ENCODE data around the gene NPHP3. TPM values are rescaled to one million over a fixed set of nuclear protein-coding genes. Genes with fewer than 3 reads are reported as not detected.

Gene NPHP3
- total RNA-seq, 1 donor from 2014 or later, result 50.6 TPM

DNA sequence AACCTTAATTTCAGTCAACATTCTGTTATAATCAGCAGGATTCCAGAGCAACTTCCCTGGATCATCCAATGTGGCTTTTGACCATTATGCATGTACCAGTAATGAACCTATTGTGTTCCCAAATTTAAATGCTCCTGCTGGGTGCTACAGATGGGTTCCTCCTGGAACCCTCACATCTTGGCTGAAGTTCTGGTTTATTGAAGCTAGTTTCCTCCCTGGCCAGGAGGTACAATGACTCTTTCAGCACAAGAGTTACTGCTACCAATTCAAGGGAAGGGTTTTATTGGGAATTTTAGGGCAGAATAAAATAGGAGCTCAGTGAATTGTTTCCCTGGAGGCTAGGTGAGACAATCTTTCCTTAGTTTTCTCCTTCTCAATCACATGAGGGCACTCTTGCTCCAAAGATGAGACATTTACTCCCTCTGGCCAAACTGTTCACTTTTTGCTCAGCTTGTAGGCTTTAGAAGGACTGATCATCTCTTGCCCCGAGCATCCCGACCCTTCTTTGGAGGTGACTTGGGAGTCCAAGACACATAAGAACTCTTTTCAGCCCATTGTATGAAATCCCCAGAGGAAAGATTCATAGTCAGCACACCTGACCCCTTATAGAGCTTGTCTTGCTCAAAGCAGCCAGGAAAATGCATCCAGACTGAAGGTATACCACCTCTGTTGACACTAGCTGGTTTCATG, 8.8 kb upstream of the NPHP3 start:
- H3K4me1 ChIP-seq (ENCODE audit: control insufficient read depth in 3 of 3, insufficient read depth in 3 of 3, low read length in 3 of 3), result peaks cover 0 to 3% (median 0%) of the 10 kb centered on the region in 3 donors
- H3K9me3 ChIP-seq (ENCODE audit: control insufficient read depth in 3 of 3, low read length in 3 of 3), result no peaks in the 10 kb centered on the region
- H3K27ac ChIP-seq (ENCODE audit: low read depth, low read length), result no peak overlapping the region
- no peak overlapping the region for H3K9ac ChIP-seq (ENCODE audit: low read depth in 1 of 3, low read length in 3 of 3)
- no peaks in the 10 kb centered on the region for H3K36me3 ChIP-seq (ENCODE audit: control insufficient read depth in 3 of 3, insufficient read depth in 3 of 3, low read length in 3 of 3)
- no peaks in the 10 kb centered on the region for H3K27me3 ChIP-seq (ENCODE audit: control insufficient read depth in 3 of 3, insufficient read depth in 3 of 3, low read length in 3 of 3)
- H3K4me3 ChIP-seq (ENCODE audit: low read length in 3 of 3), result no peak overlapping the region

DNA sequence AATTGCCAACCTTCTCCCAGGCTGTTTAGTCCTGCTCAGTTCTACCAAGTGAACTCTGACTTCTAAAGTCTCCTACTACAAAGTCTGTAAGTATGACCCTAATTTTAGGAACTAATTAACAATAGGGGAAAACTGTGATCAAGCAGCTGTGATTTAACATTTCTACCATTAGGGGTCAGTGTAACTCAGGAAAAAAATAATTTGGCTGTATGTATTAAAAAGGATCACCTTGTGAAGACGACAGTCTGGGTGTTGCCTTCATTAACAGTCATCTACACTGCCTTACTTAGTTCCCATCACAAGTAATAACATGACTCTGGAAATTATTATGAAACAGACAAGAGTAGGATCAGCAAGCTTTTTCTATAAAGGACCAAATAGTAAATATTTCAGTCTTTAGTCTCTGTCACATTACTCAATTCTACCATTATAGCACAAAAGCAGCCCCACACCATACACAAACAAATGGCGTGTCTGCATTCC, 4.2 kb upstream of the NPHP3 start:
- Histone ChIP-seq H3K4me3 (ENCODE audit: low read length in 3 of 3) (no peak overlapping the region), H3K9me3 (ENCODE audit: control insufficient read depth in 3 of 3, low read length in 3 of 3) (no peaks in the 10 kb centered on the region), H3K9ac (ENCODE audit: low read depth in 1 of 3, low read length in 3 of 3) (no peak overlapping the region), H3K4me1 (ENCODE audit: control insufficient read depth in 3 of 3, insufficient read depth in 3 of 3, low read length in 3 of 3) (peaks cover 1 to 19% (median 4%) of the 10 kb centered on the region in 3 donors), H3K27me3 (ENCODE audit: control insufficient read depth in 3 of 3, insufficient read depth in 3 of 3, low read length in 3 of 3) (no peaks in the 10 kb centered on the region), H3K36me3 (ENCODE audit: control insufficient read depth in 3 of 3, insufficient read depth in 3 of 3, low read length in 3 of 3) (no peaks in the 10 kb centered on the region), H3K27ac (ENCODE audit: low read depth, low read length) (no peak overlapping the region)

DNA sequence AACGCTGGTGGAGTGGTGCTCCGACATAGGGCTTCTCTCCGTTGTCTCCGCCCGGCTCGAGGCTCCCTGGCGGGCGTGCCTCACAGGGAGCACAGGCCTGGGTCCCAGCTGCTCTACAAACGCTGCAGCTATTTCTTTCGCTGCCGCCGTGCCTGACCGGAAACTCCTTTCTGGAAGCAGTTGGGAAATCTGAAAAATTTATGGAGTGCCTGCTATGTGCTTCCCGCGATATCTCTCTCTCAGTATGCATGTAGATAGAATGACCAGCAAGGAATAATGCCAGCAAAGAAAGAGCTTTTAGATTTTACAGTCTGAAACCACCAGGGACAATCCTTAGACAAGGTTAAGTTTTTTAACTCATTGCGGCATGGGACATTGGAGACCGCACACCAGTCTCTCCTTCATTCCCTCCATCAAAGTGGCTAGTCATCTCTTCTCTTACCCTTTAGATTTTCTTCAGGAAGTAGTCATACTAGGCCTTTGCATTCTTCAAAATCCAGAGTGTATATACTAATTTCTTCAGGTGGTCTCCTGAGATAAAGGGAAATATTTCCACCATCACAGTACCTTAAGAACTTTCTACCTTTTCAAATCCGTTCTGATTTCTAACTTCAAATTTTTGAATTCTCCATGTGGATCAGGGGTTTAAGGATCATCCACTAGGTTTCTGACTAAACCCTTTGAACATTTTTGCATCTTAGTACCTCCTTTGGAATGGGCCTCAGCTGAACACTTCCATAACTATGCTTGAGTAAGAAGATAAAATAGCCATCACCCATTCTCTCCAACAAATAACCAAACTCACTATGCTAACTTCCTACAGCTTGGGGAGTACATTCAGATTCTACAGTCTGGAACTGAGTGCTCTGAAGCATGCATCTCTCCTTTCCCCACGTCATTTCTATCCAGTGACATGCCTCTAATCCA, 1.1 kb upstream of the NPHP3 start:
- Histone ChIP-seq H3K4me1 (ENCODE audit: control insufficient read depth in 3 of 3, insufficient read depth in 3 of 3, low read length in 3 of 3) (peaks cover 11 to 33% (median 18%) of the 10 kb centered on the region in 3 donors), H3K9me3 (ENCODE audit: control insufficient read depth in 3 of 3, low read length in 3 of 3) (no peaks in the 10 kb centered on the region), H3K4me3 (ENCODE audit: low read length in 3 of 3) (peak overlapping the region; percentile 84 to 95 (median 87)), H3K27ac (ENCODE audit: low read depth, low read length) (peak overlapping the region; percentile 77), H3K36me3 (ENCODE audit: control insufficient read depth in 3 of 3, insufficient read depth in 3 of 3, low read length in 3 of 3) (peaks cover 0 to 9% (median 4%) of the 10 kb centered on the region in 3 donors), H3K9ac (ENCODE audit: low read depth in 1 of 3, low read length in 3 of 3) (peak overlapping the region; percentile 71 to 83 (median 81)), H3K27me3 (ENCODE audit: control insufficient read depth in 3 of 3, insufficient read depth in 3 of 3, low read length in 3 of 3) (no peaks in the 10 kb centered on the region)

DNA sequence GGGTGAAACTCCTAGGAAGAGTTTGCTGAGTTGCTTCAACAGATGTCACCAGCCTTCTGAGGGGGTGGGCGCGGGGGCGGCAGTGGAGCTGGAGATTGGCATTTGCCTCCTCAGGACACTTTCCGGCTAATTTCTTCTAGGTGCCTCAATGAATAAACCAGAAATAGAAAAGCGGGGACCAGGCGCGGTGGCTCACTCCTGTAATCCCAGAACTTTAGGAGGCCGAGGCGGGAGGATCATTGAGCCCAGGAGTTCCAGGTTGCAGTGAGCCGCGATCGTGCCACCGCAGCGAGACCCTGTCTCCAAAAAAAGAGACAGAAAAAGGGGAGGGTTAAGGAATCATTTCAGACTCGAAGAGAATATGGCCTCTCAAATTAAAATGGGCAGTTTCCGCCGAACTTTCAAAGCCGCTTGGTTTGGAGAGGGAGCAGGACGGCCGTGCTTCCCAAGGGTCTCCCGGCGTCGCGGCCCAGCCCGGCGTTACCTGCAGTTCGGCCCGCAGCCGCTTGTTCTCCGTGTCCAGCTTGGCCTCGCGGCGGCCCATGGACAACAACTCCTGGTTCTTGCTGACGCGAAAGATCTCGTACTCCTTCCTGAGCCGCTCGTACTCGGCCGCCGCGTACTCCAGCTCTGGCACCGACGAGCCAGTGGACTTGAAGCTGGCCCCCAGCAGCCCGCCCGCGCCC, 587 bp downstream of the NPHP3 start:
- H3K9me3 ChIP-seq (ENCODE audit: control insufficient read depth in 3 of 3, low read length in 3 of 3), result no peaks in the 10 kb centered on the region
- peak overlapping the region; percentile 84 to 90 (median 89) for H3K9ac ChIP-seq (ENCODE audit: low read depth in 1 of 3, low read length in 3 of 3)
- peak overlapping the region; percentile 97 for H3K27ac ChIP-seq (ENCODE audit: low read depth, low read length)
- H3K27me3 ChIP-seq (ENCODE audit: control insufficient read depth in 3 of 3, insufficient read depth in 3 of 3, low read length in 3 of 3), result no peaks in the 10 kb centered on the region
- H3K4me1 ChIP-seq (ENCODE audit: control insufficient read depth in 3 of 3, insufficient read depth in 3 of 3, low read length in 3 of 3), result peaks cover 11 to 33% (median 18%) of the 10 kb centered on the region in 3 donors
- peaks cover 0 to 11% (median 4%) of the 10 kb centered on the region in 3 donors for H3K36me3 ChIP-seq (ENCODE audit: control insufficient read depth in 3 of 3, insufficient read depth in 3 of 3, low read length in 3 of 3)
- peak overlapping the region; percentile 82 to 88 (median 84) for H3K4me3 ChIP-seq (ENCODE audit: low read length in 3 of 3)

DNA sequence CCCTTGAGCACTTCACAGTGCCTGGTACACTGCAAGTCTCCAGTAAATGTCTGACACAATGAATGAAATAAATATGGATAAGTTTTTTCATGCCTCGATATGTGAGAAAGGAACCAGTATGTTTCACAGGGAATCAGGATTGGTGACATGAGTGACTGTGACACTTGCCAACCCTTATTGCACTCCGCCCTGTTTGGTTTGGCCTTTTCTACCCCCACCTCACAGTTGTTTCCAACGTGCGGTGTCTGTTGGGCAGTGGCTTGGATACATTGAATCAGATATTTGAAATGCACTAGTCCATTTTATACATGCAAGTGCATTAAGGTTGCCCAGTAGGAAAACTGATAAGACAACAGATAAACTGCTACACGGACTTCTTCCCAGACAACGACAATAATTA, 2.0 kb downstream of the NPHP3 start:
- Histone ChIP-seq H3K4me1 (ENCODE audit: control insufficient read depth in 3 of 3, insufficient read depth in 3 of 3, low read length in 3 of 3) (peaks cover 11 to 31% (median 18%) of the 10 kb centered on the region in 3 donors), H3K9ac (ENCODE audit: low read depth in 1 of 3, low read length in 3 of 3) (peak overlapping the region in 1 of 3 donors; percentile 54), H3K4me3 (ENCODE audit: low read length in 3 of 3) (peak overlapping the region; percentile 41 to 61 (median 51)), H3K36me3 (ENCODE audit: control insufficient read depth in 3 of 3, insufficient read depth in 3 of 3, low read length in 3 of 3) (peaks cover 0 to 19% (median 15%) of the 10 kb centered on the region in 3 donors), H3K27me3 (ENCODE audit: control insufficient read depth in 3 of 3, insufficient read depth in 3 of 3, low read length in 3 of 3) (no peaks in the 10 kb centered on the region), H3K27ac (ENCODE audit: low read depth, low read length) (no peak overlapping the region), H3K9me3 (ENCODE audit: control insufficient read depth in 3 of 3, low read length in 3 of 3) (no peaks in the 10 kb centered on the region)

DNA sequence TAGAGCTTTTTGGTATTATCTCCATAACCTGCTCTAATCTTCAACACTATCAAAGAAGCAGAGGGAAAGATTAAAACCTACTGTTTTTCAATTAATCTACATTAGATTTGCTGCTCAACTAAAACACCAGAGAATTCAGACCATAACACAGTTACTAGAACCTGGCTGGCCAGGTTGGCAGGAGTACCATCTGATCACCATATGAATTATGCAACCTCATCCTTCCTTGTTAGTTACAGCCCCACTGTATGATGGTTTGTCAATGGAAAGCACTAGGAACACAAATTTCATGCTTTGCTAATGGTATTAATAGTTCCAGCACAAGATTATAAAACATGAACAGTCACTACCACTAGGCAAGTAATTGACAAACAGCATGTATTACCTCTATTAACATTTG, 5.8 kb downstream of the NPHP3 start:
- Histone ChIP-seq H3K27ac (ENCODE audit: low read depth, low read length) (no peak overlapping the region), H3K36me3 (ENCODE audit: control insufficient read depth in 3 of 3, insufficient read depth in 3 of 3, low read length in 3 of 3) (peaks cover 0 to 31% (median 21%) of the 10 kb centered on the region in 3 donors), H3K9me3 (ENCODE audit: control insufficient read depth in 3 of 3, low read length in 3 of 3) (no peaks in the 10 kb centered on the region), H3K27me3 (ENCODE audit: control insufficient read depth in 3 of 3, insufficient read depth in 3 of 3, low read length in 3 of 3) (no peaks in the 10 kb centered on the region), H3K4me3 (ENCODE audit: low read length in 3 of 3) (no peak overlapping the region), H3K9ac (ENCODE audit: low read depth in 1 of 3, low read length in 3 of 3) (no peak overlapping the region), H3K4me1 (ENCODE audit: control insufficient read depth in 3 of 3, insufficient read depth in 3 of 3, low read length in 3 of 3) (peaks cover 9 to 14% (median 14%) of the 10 kb centered on the region in 3 donors)

DNA sequence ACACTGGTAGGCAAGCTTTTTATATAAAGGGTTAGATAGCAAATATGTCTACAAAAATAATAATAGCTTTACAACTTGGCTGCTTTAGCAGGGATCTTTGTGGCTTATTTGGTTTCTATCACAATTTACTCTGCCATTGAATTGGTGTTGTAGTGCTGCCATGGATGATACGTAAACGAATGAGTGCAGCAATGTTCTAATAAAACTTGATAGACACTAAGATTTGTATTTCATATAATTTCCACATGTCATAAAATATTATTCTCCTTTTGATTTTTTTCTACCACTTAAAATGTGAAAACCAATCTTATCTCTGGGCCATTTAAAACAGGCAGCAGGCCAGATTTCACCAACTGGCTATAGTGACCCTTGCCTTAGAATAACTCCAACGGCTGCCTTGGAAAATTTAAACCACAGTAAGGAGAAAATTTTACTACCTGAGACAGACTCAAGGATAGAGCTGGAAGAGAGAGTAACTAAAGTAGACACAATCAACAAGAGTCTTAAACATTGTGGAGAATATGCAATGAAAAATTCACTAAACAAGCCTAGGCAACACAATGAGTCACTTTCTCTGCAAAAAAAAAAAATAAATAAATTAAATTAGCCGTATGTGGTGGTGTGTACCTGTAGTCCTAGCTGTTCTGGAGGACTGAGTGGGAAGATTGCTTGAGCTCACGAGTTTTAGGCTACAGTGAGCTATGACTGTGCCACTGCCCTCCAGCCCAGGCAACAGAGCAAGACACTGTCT, 8.1 kb downstream of the NPHP3 start:
- Histone ChIP-seq H3K9me3 (ENCODE audit: control insufficient read depth in 3 of 3, low read length in 3 of 3) (no peaks in the 10 kb centered on the region), H3K4me3 (ENCODE audit: low read length in 3 of 3) (no peak overlapping the region), H3K27me3 (ENCODE audit: control insufficient read depth in 3 of 3, insufficient read depth in 3 of 3, low read length in 3 of 3) (no peaks in the 10 kb centered on the region), H3K36me3 (ENCODE audit: control insufficient read depth in 3 of 3, insufficient read depth in 3 of 3, low read length in 3 of 3) (peaks cover 5 to 47% (median 34%) of the 10 kb centered on the region in 3 donors), H3K4me1 (ENCODE audit: control insufficient read depth in 3 of 3, insufficient read depth in 3 of 3, low read length in 3 of 3) (no peaks in the 10 kb centered on the region), H3K9ac (ENCODE audit: low read depth in 1 of 3, low read length in 3 of 3) (no peak overlapping the region), H3K27ac (ENCODE audit: low read depth, low read length) (no peak overlapping the region)

DNA sequence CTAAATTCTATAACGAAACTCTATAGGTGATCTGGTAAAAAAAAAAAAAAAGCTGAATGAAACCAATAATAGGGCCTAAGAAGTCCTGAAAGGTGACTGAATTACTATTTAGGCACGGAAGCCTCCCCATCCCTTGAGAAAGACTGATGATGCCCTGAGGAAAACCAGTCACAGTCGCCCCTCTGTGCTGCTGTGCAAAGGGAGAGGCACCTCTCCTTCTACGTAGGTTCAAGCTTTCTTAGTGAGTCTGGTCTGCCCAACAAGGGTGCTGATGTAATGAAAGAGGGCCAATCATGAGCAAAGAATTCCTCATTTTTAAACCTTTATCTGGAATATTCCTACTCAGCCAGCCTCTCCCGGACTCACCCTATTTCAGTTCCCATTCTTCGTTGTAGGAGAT, 11.9 kb downstream of the NPHP3 start:
- H3K36me3 ChIP-seq (ENCODE audit: control insufficient read depth in 3 of 3, insufficient read depth in 3 of 3, low read length in 3 of 3), result peaks cover 10 to 43% (median 30%) of the 10 kb centered on the region in 3 donors
- no peak overlapping the region for H3K9ac ChIP-seq (ENCODE audit: low read depth in 1 of 3, low read length in 3 of 3)
- H3K9me3 ChIP-seq (ENCODE audit: control insufficient read depth in 3 of 3, low read length in 3 of 3), result no peaks in the 10 kb centered on the region
- H3K27me3 ChIP-seq (ENCODE audit: control insufficient read depth in 3 of 3, insufficient read depth in 3 of 3, low read length in 3 of 3), result no peaks in the 10 kb centered on the region
- H3K4me3 ChIP-seq (ENCODE audit: low read length in 3 of 3), result no peak overlapping the region
- no peak overlapping the region for H3K27ac ChIP-seq (ENCODE audit: low read depth, low read length)
- H3K4me1 ChIP-seq (ENCODE audit: control insufficient read depth in 3 of 3, insufficient read depth in 3 of 3, low read length in 3 of 3), result no peaks in the 10 kb centered on the region

DNA sequence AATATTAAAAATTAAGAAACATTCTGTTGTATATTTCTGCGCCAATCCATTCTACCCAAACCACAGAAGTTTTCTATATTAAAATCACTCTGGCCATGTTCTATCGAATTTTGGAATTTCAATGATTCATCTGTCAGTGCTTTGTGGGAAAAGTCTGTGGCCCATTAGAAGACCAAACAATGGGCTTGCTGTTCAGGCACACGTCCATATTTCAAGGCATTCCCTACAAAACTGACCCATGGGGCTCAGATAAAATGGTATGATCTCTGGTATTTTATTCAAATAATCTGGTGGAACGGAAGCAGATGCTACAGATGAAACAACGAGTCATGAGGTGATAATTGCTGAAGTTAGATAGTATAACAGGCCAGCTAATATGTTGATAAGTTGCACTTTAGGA, 12.4 kb downstream of the NPHP3 start:
- Histone ChIP-seq H3K27ac (ENCODE audit: low read depth, low read length) (no peak overlapping the region), H3K27me3 (ENCODE audit: control insufficient read depth in 3 of 3, insufficient read depth in 3 of 3, low read length in 3 of 3) (no peaks in the 10 kb centered on the region), H3K36me3 (ENCODE audit: control insufficient read depth in 3 of 3, insufficient read depth in 3 of 3, low read length in 3 of 3) (peaks cover 10 to 40% (median 30%) of the 10 kb centered on the region in 3 donors), H3K4me1 (ENCODE audit: control insufficient read depth in 3 of 3, insufficient read depth in 3 of 3, low read length in 3 of 3) (no peaks in the 10 kb centered on the region), H3K4me3 (ENCODE audit: low read length in 3 of 3) (no peak overlapping the region), H3K9me3 (ENCODE audit: control insufficient read depth in 3 of 3, low read length in 3 of 3) (no peaks in the 10 kb centered on the region), H3K9ac (ENCODE audit: low read depth in 1 of 3, low read length in 3 of 3) (no peak overlapping the region)
